Keratinocyte (primary cell): ENCODE results near the gene MESP2. TPM values are rescaled to one million over a fixed set of nuclear protein-coding genes. Genes with fewer than 3 reads are reported as not detected.

ENCODE experiments used
- DNase-seq: peaks from one replicate; pipeline ENCODE4 v3.0.0-alpha.2; 2011; ENCODE audit warnings: low read depth, missing footprints, low spot score
- FAIRE-seq: peaks from 2 replicates; lab custom pipeline; 2011; peaks lifted over from hg19 to GRCh38; lab: Jason Lieb, UNC
- H2AFZ ChIP-seq: 2 replicates; pipeline ENCODE4 v1.6.0; 2012; ENCODE audit warnings: low read length, control low read depth, inconsistent platforms; ENCODE audit not compliant: control insufficient read depth
- H3K27ac ChIP-seq: 2 replicates; pipeline ENCODE4 v1.5.1; 2011; ENCODE audit warnings: low read length; ENCODE audit not compliant: control insufficient read depth, insufficient read depth
- H3K27me3 ChIP-seq: 3 replicates; pipeline ENCODE4 v1.6.0; 2011; ENCODE audit warnings: low read length; ENCODE audit not compliant: control insufficient read depth, insufficient read depth; ENCODE audit errors: extremely low read depth
- H3K36me3 ChIP-seq, 2 experiments: 2 replicates in 1 of 2; 3 replicates in 1 of 2; pipeline ENCODE4 v1.5.1; 2011; ENCODE audit warnings: low read length in 2 of 2, mild to moderate bottlenecking in 1 of 2; ENCODE audit not compliant: control insufficient read depth in 2 of 2, insufficient read depth in 2 of 2; ENCODE audit errors: extremely low read depth in 1 of 2
- H3K4me1 ChIP-seq: 3 replicates; pipeline ENCODE4 v1.5.1; 2011; ENCODE audit warnings: low read length; ENCODE audit not compliant: control insufficient read depth, insufficient read depth; ENCODE audit errors: extremely low read depth
- H3K4me2 ChIP-seq: 3 replicates; pipeline ENCODE4 v1.6.0; 2011; ENCODE audit warnings: low read depth, low read length; ENCODE audit not compliant: control insufficient read depth, insufficient read depth; ENCODE audit errors: extremely low read depth
- H3K4me3 ChIP-seq, 3 experiments: fragments of 200-600 bp in 1 of 3; sonication (generic) in 1 of 3; 2 replicates in 2 of 3; 3 replicates in 1 of 3; pipeline ENCODE4 v1.5.1; 2011 to 2016; ENCODE audit warnings: low read length in 3 of 3, mild to moderate bottlenecking in 3 of 3, control low read depth in 2 of 3, inconsistent platforms in 1 of 3, low read depth in 1 of 3, mixed read lengths in 1 of 3, mixed run types in 1 of 3, moderate library complexity in 1 of 3; ENCODE audit not compliant: control insufficient read depth in 2 of 3, insufficient read depth in 2 of 3; ENCODE audit errors: extremely low read depth in 1 of 3
- H3K79me2 ChIP-seq: 2 replicates; pipeline ENCODE4 v1.6.0; 2012; ENCODE audit warnings: low read length; ENCODE audit not compliant: control insufficient read depth, insufficient read depth
- H3K9ac ChIP-seq: 3 replicates; pipeline ENCODE4 v1.6.0; 2011; ENCODE audit warnings: low read length; ENCODE audit not compliant: control insufficient read depth, insufficient read depth; ENCODE audit errors: extremely low read depth
- H3K9me1 ChIP-seq: 3 replicates; pipeline ENCODE4 v1.6.0; 2011; ENCODE audit warnings: low read length; ENCODE audit not compliant: control insufficient read depth, insufficient read depth; ENCODE audit errors: extremely low read depth
- H3K9me3 ChIP-seq: 2 replicates; pipeline ENCODE4 v1.5.1; 2012; ENCODE audit warnings: low read depth, low read length; ENCODE audit not compliant: control insufficient read depth
- H4K20me1 ChIP-seq: 3 replicates; pipeline ENCODE4 v1.6.0; 2011; ENCODE audit warnings: low read length; ENCODE audit not compliant: control insufficient read depth, insufficient read depth; ENCODE audit errors: extremely low read depth
- EZH2 ChIP-seq: IDR thresholded peaks from one replicate; pipeline ENCODE4 v1.6.1; 2012; ENCODE audit warnings: inconsistent platforms, mild to moderate bottlenecking, low read length, moderate library complexity
- dilution Hi-C: fragments of 300-500 bp; cut with MboI; formaldehyde crosslinking; loops from one replicate; pipeline ENCODE4 v1.7.0; 2020; ENCODE audit warnings: low sequenced_read_pairs; ENCODE audit not compliant: extremely low pct_ligation_motif_present
- polyA plus RNA-seq, 5 experiments: library from polyadenylated mRNA; depleted of rRNA in 3 of 5; stranded (reverse) in 3 of 5; stranded (forward) in 1 of 5; unstranded in 1 of 5; fragments of >200 nt; gene quantifications; 1 replicate in 1 of 5; 2 replicates in 3 of 5; 3 replicates in 1 of 5; pipeline versions ENCODE4 v1.2.1 to v1.2.3, GENCODE V29; 2011 to 2012; ENCODE audit warnings: missing spikeins in 2 of 5, low read depth in 1 of 5, low replicate concordance in 1 of 5
- TF ChIP-seq, protein P1 (sequence below), 3 experiments: IDR thresholded peaks in 1 of 3; conservative IDR thresholded peaks in 1 of 3; optimal IDR thresholded peaks in 1 of 3; 2 replicates in 2 of 3; 3 replicates in 1 of 3; pipeline versions ENCODE3 to v1.5.1; 2011; ENCODE audit warnings: low read length in 3 of 3, mild to moderate bottlenecking in 3 of 3, moderate library complexity in 2 of 3, control low read depth in 1 of 3, inconsistent platforms in 1 of 3; ENCODE audit not compliant: insufficient read depth in 2 of 3; ENCODE audit errors: extremely low read depth in 1 of 3

The MESP2 gene
- polyA plus RNA-seq, 1 donor (not counting 4 experiments of a cell fraction or from before 2014, with no cell fraction given) = 0.39 TPM

DNA sequence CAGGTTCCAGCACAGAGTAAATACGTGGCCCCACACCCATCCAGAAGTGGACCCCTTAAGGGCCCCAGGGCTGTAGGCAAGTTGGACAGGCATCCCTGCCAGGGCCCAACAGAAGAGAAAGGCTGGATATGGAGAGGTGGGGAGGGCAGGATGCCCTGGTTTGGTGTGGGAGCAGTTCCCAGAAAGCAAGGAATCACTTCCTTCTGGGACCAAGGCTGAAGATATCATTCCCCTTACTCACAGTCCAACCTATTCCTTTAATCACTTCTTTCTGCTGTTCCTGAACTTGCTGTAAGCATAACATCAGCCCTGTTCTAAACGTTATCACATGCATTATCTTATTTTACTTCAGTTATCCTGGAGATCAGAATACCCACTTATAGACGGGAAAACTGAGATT is 6.1 kb upstream of the MESP2 start:
- peak overlapping the region; percentile 62 for H2AFZ ChIP-seq
- no peak overlapping the region for H3K9ac ChIP-seq
- no peak overlapping the region for H3K4me3 ChIP-seq
- H3K27me3 ChIP-seq = no peaks in the 10 kb centered on the region
- no peaks in the 10 kb centered on the region for H4K20me1 ChIP-seq
- no peaks in the 10 kb centered on the region for H3K9me3 ChIP-seq
- TF ChIP-seq, protein P1, sequence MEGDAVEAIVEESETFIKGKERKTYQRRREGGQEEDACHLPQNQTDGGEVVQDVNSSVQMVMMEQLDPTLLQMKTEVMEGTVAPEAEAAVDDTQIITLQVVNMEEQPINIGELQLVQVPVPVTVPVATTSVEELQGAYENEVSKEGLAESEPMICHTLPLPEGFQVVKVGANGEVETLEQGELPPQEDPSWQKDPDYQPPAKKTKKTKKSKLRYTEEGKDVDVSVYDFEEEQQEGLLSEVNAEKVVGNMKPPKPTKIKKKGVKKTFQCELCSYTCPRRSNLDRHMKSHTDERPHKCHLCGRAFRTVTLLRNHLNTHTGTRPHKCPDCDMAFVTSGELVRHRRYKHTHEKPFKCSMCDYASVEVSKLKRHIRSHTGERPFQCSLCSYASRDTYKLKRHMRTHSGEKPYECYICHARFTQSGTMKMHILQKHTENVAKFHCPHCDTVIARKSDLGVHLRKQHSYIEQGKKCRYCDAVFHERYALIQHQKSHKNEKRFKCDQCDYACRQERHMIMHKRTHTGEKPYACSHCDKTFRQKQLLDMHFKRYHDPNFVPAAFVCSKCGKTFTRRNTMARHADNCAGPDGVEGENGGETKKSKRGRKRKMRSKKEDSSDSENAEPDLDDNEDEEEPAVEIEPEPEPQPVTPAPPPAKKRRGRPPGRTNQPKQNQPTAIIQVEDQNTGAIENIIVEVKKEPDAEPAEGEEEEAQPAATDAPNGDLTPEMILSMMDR (optimal IDR thresholded peaks at IDR 0.05 in 1 of 3, IDR thresholded peaks at IDR 0.05 in 1 of 3, conservative IDR thresholded peaks at IDR 0.05 in 1 of 3; ENCODE audit: extremely low read depth in 1 of 3, insufficient read depth in 2 of 3, low read length in 3 of 3) = no peak
- no peak overlapping the region for H3K27ac ChIP-seq
- dilution Hi-C loops = loop anchor here (25.0 kb wide), 1 partner anchor 92 kb away; no protein-coding TSS in a partner anchor
- H3K79me2 ChIP-seq = no peaks in the 10 kb centered on the region
- FAIRE-seq (peak; percentile 39), DNase-seq (no peak)
- no peak overlapping the region for H3K4me2 ChIP-seq
- H3K9me1 ChIP-seq = no peaks in the 10 kb centered on the region
- peaks cover 30% of the 10 kb centered on the region for H3K4me1 ChIP-seq
- no peaks in the 10 kb centered on the region for H3K36me3 ChIP-seq

DNA sequence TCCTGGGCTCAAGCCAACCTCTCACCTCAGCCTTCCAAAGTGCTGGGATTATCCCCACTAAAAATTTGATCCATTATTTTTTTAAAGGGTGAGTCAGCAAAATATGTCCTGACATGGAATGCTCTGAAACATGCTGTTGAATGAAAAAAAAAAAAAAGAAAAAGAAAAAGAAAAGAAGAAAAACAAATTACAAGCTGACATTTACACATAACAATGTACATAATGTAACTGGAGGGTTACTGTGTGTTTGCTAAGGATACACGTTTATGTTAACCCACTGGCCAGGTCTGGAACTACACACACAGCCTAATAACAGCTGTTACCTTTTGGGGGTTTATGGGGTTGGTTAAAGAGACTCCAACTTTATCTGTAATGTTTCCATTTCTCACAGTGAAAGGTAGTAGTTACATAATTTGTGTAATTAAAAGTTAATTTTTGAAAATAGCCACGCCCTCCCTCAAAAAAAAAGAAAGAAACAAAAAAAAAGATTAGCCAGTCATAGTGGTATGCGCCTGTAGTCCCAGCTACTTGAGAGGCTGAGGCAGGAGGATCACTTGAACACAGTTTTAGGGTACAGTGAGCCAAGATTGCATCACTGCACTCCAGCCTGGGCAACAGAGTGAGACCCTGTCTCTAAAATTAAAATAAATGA is 3.1 kb upstream of the MESP2 start:
- dilution Hi-C loops = loop anchor here (25.0 kb wide), 1 partner anchor 89 kb away; no protein-coding TSS in a partner anchor
- Histone ChIP-seq H3K4me1 (peaks cover 36% of the 10 kb centered on the region), H3K9me1 (no peaks in the 10 kb centered on the region), H3K9me3 (no peaks in the 10 kb centered on the region), H3K36me3 (no peaks in the 10 kb centered on the region), H3K27ac (peak overlapping the region; percentile 61), H2AFZ (no peak overlapping the region), H3K4me2 (no peak overlapping the region), H3K4me3 (no peak overlapping the region), H3K79me2 (no peaks in the 10 kb centered on the region), H3K27me3 (no peaks in the 10 kb centered on the region), H4K20me1 (no peaks in the 10 kb centered on the region), H3K9ac (no peak overlapping the region)
- DNase-seq (no peak), FAIRE-seq (peak; percentile 72)
- no peak for TF ChIP-seq EZH2
- TF ChIP-seq, protein P1 (optimal IDR thresholded peaks at IDR 0.05 in 1 of 3, IDR thresholded peaks at IDR 0.05 in 1 of 3, conservative IDR thresholded peaks at IDR 0.05 in 1 of 3; ENCODE audit: extremely low read depth in 1 of 3, insufficient read depth in 2 of 3, low read length in 3 of 3) = peak in 2 of 3 experiments; percentile 37 to 41
